Stimulated activated memory B cell treated with anti-CD40 and anti-IgM and Interleukin-4, amounts not matched to agents 10 μg/mL and 1 μg/mL and 100 μg/mL, for 72 hours (primary cell): ENCODE data around the gene SFMBT2.
"Not testable (repeated sequence)": the region's sequence is repeated elsewhere in the genome, so short reads cannot be mapped to it uniquely, and the experiment has no call there.

Experiments
- ATAC-seq: fragments of 150-1000 bp; cut with Tn5 transposase; 2 replicates; pipeline ENCODE4 v1.10.0; 2021
- H3K27ac Mint-ChIP-seq: one replicate; pipeline ENCODE4 v1.8.0; 2022; ENCODE audit warnings: mild to moderate bottlenecking, mixed read lengths
- H3K27me3 Mint-ChIP-seq: one replicate; pipeline ENCODE4 v1.8.0; 2022; ENCODE audit warnings: mixed read lengths
- H3K36me3 Mint-ChIP-seq: one replicate; pipeline ENCODE4 v1.8.0; 2022; ENCODE audit warnings: mixed read lengths
- H3K4me1 Mint-ChIP-seq: one replicate; pipeline ENCODE4 v1.8.0; 2022; ENCODE audit warnings: mixed read lengths
- H3K4me3 Mint-ChIP-seq: one replicate; pipeline ENCODE4 v1.8.0; 2022; ENCODE audit warnings: mild to moderate bottlenecking, moderate library complexity, mixed read lengths
- H3K9me3 Mint-ChIP-seq: one replicate; pipeline ENCODE4 v1.8.0; 2022; ENCODE audit warnings: mixed read lengths

Gene SFMBT2

DNA sequence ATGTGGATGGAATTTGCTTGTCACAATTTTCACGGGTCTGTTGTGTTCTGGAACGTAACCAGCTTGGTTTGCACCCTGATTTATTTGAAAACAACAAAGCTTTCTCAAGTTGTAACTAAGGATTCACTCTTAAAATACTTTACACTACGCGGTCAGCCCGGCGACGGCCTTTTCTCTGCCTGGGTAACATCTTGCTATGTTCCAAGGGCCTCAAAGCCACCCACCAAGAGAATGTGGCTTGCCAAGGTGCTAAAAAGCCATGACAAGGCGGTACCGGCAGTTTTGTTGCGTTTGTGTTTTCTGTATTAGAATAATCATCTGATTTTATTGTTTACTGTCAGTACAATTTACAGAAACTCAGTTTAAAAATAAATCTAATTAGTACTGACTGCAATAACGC is 220.9 kb downstream of the SFMBT2 start:
- Mint-ChIP-seq H3K27ac (peak overlapping the region; percentile 31), H3K27me3 (no peaks in the 10 kb centered on the region), H3K4me3 (no peak overlapping the region), H3K36me3 (peaks cover 79% of the 10 kb centered on the region), H3K9me3 (peaks cover 15% of the 10 kb centered on the region), H3K4me1 (peaks cover 55% of the 10 kb centered on the region)
- ATAC-seq = no peak

DNA sequence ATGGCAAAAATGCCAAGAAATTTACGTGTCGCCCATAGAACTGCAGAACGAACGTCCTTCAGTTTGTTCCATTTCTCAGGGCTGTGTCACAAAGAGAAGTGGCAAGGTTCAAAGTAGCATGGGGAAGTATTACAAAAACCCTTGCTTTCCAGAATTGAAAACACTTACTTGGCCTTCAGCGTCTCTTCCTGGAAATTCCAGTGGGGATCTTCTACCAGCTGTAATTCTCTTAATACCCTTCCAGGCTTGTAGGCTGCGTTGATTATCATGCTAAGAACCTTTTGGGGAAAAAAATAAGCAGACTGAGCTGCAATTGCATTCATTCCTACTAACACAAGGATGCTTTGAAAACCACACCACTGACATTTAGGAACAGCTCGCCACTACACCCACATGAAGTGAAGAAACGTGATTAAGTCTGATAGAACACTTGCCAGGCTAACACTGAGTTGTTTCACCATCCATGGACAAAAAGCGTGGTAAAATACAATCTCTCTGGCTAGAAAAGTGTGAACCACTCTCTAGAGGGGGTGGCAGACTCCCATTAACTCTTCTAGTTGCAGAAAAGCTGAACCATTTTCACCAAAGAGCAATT is 222.3 kb downstream of the SFMBT2 start:
- H3K4me3 Mint-ChIP-seq = no peak overlapping the region
- no peaks in the 10 kb centered on the region for H3K27me3 Mint-ChIP-seq
- H3K9me3 Mint-ChIP-seq = peaks cover 16% of the 10 kb centered on the region
- no peak overlapping the region for H3K27ac Mint-ChIP-seq
- ATAC-seq = no peak
- peaks cover 79% of the 10 kb centered on the region for H3K36me3 Mint-ChIP-seq
- H3K4me1 Mint-ChIP-seq = peaks cover 55% of the 10 kb centered on the region

DNA sequence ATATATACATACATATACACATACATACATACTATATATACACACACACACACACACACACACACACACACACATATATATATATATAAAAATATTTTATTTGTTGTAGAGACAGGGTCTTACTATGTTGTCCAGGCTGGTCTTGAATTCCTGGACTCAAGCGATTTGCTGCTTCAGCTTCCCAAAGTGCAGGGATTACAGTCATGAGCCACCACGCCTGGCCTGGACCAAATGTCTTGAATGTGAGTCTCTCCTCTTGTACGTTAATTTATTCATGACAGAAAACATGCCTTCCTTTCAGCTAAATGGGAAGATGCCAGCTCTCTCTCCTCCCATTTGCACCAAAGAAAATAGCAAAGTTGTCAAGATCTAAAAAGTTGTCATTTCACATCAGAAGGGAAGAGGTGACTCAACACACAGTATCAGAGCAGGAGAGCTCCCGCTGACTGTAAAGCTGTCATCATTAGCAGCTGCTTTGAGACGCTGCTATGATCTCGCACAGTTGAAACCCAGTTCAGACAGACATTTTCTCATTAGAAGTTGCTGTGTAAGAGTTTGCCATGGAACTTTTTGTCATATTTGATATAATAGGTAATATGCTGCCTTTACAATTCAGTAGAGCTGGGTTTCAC is 224.3 kb downstream of the SFMBT2 start:
- no peak for ATAC-seq
- H3K27me3 Mint-ChIP-seq = no peaks in the 10 kb centered on the region
- no peak overlapping the region for H3K4me3 Mint-ChIP-seq
- H3K4me1 Mint-ChIP-seq = peaks cover 38% of the 10 kb centered on the region
- H3K9me3 Mint-ChIP-seq = peaks cover 18% of the 10 kb centered on the region
- H3K27ac Mint-ChIP-seq = peak overlapping the region; percentile 93
- H3K36me3 Mint-ChIP-seq = peaks cover 79% of the 10 kb centered on the region

DNA sequence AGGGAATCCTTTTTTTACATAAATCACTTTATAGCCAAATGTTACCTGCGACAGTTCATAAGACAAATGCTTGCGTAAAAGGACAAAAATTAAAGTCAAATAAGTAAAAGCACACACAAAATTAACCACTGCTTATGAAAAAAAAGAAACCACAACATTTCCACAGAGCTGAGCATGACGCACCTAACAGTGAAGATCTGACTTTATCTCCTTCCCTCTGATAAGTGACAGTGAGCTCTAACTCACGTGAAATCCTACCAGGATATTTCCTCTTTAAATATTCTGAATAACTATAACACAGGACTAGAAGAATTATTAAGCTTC is 225.5 kb downstream of the SFMBT2 start:
- peaks cover 10% of the 10 kb centered on the region for H3K9me3 Mint-ChIP-seq
- no peaks in the 10 kb centered on the region for H3K27me3 Mint-ChIP-seq
- no peak overlapping the region for H3K4me3 Mint-ChIP-seq
- H3K27ac Mint-ChIP-seq = peak overlapping the region; percentile 93
- H3K36me3 Mint-ChIP-seq = peaks cover 75% of the 10 kb centered on the region
- H3K4me1 Mint-ChIP-seq = peaks cover 29% of the 10 kb centered on the region
- ATAC-seq = peak; percentile 75

GRCh38 chr10:7184660-7185366 is 226.0 kb downstream of the SFMBT2 start:
- peak overlapping the region; percentile 16 for H3K4me3 Mint-ChIP-seq
- ATAC-seq = peak; percentile 91
- H3K27me3 Mint-ChIP-seq = no peaks in the 10 kb centered on the region
- peak overlapping the region; percentile 93 for H3K27ac Mint-ChIP-seq
- H3K4me1 Mint-ChIP-seq = peaks cover 29% of the 10 kb centered on the region
- H3K36me3 Mint-ChIP-seq = peaks cover 75% of the 10 kb centered on the region
- H3K9me3 Mint-ChIP-seq = peaks cover 10% of the 10 kb centered on the region

- H3K9me3 Mint-ChIP-seq, ATAC-seq, H3K4me3 Mint-ChIP-seq, H3K27me3 Mint-ChIP-seq: not testable (repeated sequence)
- Mint-ChIP-seq H3K4me1 (peaks cover 23% of the 10 kb centered on the region), H3K27ac (peak overlapping the region; percentile 93), H3K36me3 (peaks cover 68% of the 10 kb centered on the region)
Observed at GRCh38 chr10:7184116-7184515, 226.7 kb downstream of the SFMBT2 start.

DNA sequence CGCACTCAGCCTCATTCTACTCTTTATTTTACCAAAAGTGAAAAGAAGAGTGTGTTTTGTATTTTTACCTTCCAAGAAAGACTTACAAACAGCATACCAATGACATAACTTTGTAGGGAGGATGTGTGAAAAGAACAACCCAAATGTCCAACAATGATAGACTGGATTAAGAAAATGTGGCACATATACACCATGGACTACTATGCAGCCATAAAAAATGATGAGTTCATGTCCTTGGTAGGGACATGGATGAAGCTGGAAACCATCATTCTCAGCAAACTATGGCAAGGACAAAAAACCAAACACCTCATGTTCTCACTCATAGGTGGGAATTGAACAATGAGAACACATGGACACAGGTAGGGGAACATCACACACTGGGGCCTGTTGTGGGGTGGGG is 228.5 kb downstream of the SFMBT2 start:
- ATAC-seq, H3K4me3 Mint-ChIP-seq, H3K9me3 Mint-ChIP-seq, H3K27me3 Mint-ChIP-seq, H3K27ac Mint-ChIP-seq: not testable (repeated sequence)
- H3K36me3 Mint-ChIP-seq = peaks cover 63% of the 10 kb centered on the region
- H3K4me1 Mint-ChIP-seq = peaks cover 23% of the 10 kb centered on the region

GRCh38 chr10:7181420-7181819 is 229.4 kb downstream of the SFMBT2 start:
- H3K9me3 Mint-ChIP-seq = peaks cover 10% of the 10 kb centered on the region
- no peaks in the 10 kb centered on the region for H3K27me3 Mint-ChIP-seq
- H3K27ac Mint-ChIP-seq = no peak overlapping the region
- ATAC-seq = no peak
- no peak overlapping the region for H3K4me3 Mint-ChIP-seq
- peaks cover 63% of the 10 kb centered on the region for H3K36me3 Mint-ChIP-seq
- peaks cover 23% of the 10 kb centered on the region for H3K4me1 Mint-ChIP-seq

- H3K27ac Mint-ChIP-seq = no peak overlapping the region
- ATAC-seq = no peak
- no peaks in the 10 kb centered on the region for H3K27me3 Mint-ChIP-seq
- H3K4me1 Mint-ChIP-seq = peaks cover 9% of the 10 kb centered on the region
- H3K36me3 Mint-ChIP-seq = peaks cover 66% of the 10 kb centered on the region
- H3K9me3 Mint-ChIP-seq = peaks cover 16% of the 10 kb centered on the region
- H3K4me3 Mint-ChIP-seq = no peak overlapping the region
Observed at GRCh38 chr10:7179536-7179935, 231.3 kb downstream of the SFMBT2 start.

GRCh38 chr10:7173948-7174347 is 236.9 kb downstream of the SFMBT2 start:
- ATAC-seq = no peak
- no peak overlapping the region for H3K27ac Mint-ChIP-seq
- H3K4me3 Mint-ChIP-seq = no peak overlapping the region
- H3K9me3 Mint-ChIP-seq = peaks cover 9% of the 10 kb centered on the region
- H3K4me1 Mint-ChIP-seq = no peaks in the 10 kb centered on the region
- no peaks in the 10 kb centered on the region for H3K27me3 Mint-ChIP-seq
- peaks cover 89% of the 10 kb centered on the region for H3K36me3 Mint-ChIP-seq

GRCh38 chr10:7171825-7172224 is 239.0 kb downstream of the SFMBT2 start:
- H3K36me3 Mint-ChIP-seq = peaks cover 92% of the 10 kb centered on the region
- no peak overlapping the region for H3K27ac Mint-ChIP-seq
- no peaks in the 10 kb centered on the region for H3K4me1 Mint-ChIP-seq
- no peak for ATAC-seq
- H3K9me3 Mint-ChIP-seq = peaks cover 7% of the 10 kb centered on the region
- H3K27me3 Mint-ChIP-seq = no peaks in the 10 kb centered on the region
- H3K4me3 Mint-ChIP-seq = no peak overlapping the region

GRCh38 chr10:7170626-7171322 is 240.1 kb downstream of the SFMBT2 start:
- H3K9me3 Mint-ChIP-seq = peaks cover 6% of the 10 kb centered on the region
- no peaks in the 10 kb centered on the region for H3K27me3 Mint-ChIP-seq
- no peak overlapping the region for H3K4me3 Mint-ChIP-seq
- H3K36me3 Mint-ChIP-seq = peaks cover 88% of the 10 kb centered on the region
- ATAC-seq = peak; percentile 39
- no peak overlapping the region for H3K27ac Mint-ChIP-seq
- no peaks in the 10 kb centered on the region for H3K4me1 Mint-ChIP-seq

DNA sequence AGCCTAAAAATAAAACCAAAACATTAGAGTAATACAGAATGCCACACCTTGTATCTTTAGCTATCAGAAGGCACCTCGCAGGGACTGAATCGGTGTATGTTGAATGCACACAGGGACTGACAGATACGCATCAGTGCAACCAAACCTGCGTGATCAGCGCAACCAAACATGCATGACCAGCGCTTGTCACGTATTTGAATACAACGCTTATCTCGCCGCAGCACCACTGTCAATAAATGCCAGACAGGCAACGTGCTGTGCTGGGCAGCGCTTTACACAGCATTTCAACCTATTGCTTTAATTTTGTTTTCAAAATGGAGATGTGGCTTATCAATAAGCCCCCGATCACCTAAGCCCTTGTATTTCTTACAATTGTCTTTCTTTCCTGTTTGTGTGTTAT is 242.4 kb downstream of the SFMBT2 start:
- H3K27me3 Mint-ChIP-seq = no peaks in the 10 kb centered on the region
- no peak overlapping the region for H3K27ac Mint-ChIP-seq
- peaks cover 81% of the 10 kb centered on the region for H3K36me3 Mint-ChIP-seq
- no peak for ATAC-seq
- no peak overlapping the region for H3K4me3 Mint-ChIP-seq
- H3K9me3 Mint-ChIP-seq = no peaks in the 10 kb centered on the region
- H3K4me1 Mint-ChIP-seq = no peaks in the 10 kb centered on the region

DNA sequence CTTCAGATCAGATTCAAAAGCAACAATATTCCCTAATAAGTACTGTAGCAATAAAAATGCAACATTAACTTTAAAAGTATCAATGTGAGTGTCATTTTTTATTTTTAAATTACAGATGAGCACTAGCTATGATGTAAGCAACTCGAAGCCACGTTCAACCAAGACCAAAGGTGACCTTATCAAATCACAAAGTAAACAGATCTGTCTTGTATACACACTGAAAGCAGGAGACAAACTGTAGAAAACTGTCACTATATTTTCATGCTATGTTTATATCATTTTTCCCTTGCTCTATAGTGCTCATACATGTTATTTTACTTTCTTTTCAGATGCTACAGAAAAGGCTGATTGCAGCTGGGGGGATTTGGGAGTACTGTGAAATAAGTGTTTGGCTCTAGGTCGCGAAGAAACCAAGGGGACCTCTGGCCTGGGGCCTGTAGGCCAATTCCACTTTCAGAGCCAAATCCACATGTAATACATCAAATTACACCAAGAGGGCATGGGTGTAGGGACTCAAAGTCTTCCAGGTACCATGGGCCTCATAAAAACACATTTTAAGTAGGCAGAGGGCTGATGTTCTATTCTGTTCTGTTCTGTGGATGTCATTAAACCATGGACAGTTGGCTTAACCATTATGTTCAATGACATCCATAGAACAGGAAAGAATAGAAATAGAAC is 245.2 kb downstream of the SFMBT2 start:
- Mint-ChIP-seq H3K27ac (no peak overlapping the region), H3K9me3 (no peaks in the 10 kb centered on the region)

GRCh38 chr10:7164955-7165354 is 245.9 kb downstream of the SFMBT2 start:
- peaks cover 87% of the 10 kb centered on the region for H3K36me3 Mint-ChIP-seq
- ATAC-seq = no peak
- H3K4me1 Mint-ChIP-seq = peaks cover 7% of the 10 kb centered on the region
- no peaks in the 10 kb centered on the region for H3K27me3 Mint-ChIP-seq
- no peak overlapping the region for H3K4me3 Mint-ChIP-seq
- no peaks in the 10 kb centered on the region for H3K9me3 Mint-ChIP-seq
- no peak overlapping the region for H3K27ac Mint-ChIP-seq

More for the DNA sequence above, 245.2 kb downstream of the SFMBT2 start:
- Mint-ChIP-seq H3K36me3 (peaks cover 85% of the 10 kb centered on the region), H3K4me1 (no peaks in the 10 kb centered on the region), H3K27me3 (no peaks in the 10 kb centered on the region), H3K4me3 (no peak overlapping the region)
- no peak for ATAC-seq
